ENCODE results near the gene CSH1. TPM values are rescaled to one million over a fixed set of nuclear protein-coding genes. Genes with fewer than 3 reads are reported as not detected.
"Not testable (repeated sequence)": the region's sequence is repeated elsewhere in the genome, so short reads cannot be mapped to it uniquely, and the experiment has no call there.

Gene CSH1
- total and polyA plus RNA-seq, 4 donors = not detected

- H3K9ac ChIP-seq (ENCODE audit: low read depth in 1 of 2, low read length in 2 of 2); H3K4me1 ChIP-seq (ENCODE audit: control insufficient read depth in 4 of 4, insufficient read depth in 4 of 4, low read length in 3 of 4); H3K27me3 ChIP-seq (ENCODE audit: control insufficient read depth in 4 of 4, insufficient read depth in 4 of 4, low read length in 3 of 4); DNase-seq (ENCODE audit: low spot score); H3K9me3 ChIP-seq (ENCODE audit: control insufficient read depth in 4 of 4, low read length in 3 of 4); H3K36me3 ChIP-seq (ENCODE audit: control insufficient read depth in 4 of 4, insufficient read depth in 3 of 4, low read depth in 1 of 4, low read length in 3 of 4); H3K27ac ChIP-seq (ENCODE audit: low read depth in 1 of 2, low read length in 2 of 2); H3K4me3 ChIP-seq (ENCODE audit: low read depth in 1 of 3, low read length in 3 of 3): not testable (repeated sequence)
- WGBS = 25% methylated on average over 13 of the region's 13 CpGs
- TF ChIP-seq, protein P1, sequence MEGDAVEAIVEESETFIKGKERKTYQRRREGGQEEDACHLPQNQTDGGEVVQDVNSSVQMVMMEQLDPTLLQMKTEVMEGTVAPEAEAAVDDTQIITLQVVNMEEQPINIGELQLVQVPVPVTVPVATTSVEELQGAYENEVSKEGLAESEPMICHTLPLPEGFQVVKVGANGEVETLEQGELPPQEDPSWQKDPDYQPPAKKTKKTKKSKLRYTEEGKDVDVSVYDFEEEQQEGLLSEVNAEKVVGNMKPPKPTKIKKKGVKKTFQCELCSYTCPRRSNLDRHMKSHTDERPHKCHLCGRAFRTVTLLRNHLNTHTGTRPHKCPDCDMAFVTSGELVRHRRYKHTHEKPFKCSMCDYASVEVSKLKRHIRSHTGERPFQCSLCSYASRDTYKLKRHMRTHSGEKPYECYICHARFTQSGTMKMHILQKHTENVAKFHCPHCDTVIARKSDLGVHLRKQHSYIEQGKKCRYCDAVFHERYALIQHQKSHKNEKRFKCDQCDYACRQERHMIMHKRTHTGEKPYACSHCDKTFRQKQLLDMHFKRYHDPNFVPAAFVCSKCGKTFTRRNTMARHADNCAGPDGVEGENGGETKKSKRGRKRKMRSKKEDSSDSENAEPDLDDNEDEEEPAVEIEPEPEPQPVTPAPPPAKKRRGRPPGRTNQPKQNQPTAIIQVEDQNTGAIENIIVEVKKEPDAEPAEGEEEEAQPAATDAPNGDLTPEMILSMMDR (IDR thresholded peaks at IDR 0.05; ENCODE audit: low read depth, low read length, missing input control) = peak; percentile 8
- peak in 1 of 2 donors; percentile 27 for TF ChIP-seq RAD21 (IDR thresholded peaks at IDR 0.05)
Measured at GRCh38 chr17:63889026-63889848, 7.1 kb downstream of the CSH1 start.

DNA sequence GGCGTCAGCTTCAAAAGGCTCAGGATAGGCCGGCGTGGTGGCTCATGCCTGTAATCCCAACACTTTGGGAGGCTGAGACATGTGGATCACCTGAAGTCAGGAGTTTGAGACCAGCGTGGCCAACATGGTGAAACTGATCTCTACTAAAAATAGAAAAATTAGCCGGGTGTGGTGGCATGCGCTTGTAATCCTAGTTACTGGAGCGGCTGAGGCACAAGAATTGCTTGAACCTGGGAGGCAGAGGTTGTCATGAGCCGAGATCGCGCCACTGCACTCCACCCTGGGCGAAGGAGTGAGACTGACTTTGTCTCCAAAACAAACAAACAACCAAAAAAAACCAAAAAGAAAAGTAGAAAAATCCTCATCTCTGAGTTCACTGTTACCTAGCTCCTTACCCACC is 11.3 kb downstream of the CSH1 start:
- not testable (repeated sequence) for H3K9me3 ChIP-seq (ENCODE audit: control insufficient read depth in 4 of 4, low read length in 3 of 4); DNase-seq (ENCODE audit: low spot score); H3K4me3 ChIP-seq (ENCODE audit: low read depth in 1 of 3, low read length in 3 of 3); H3K9ac ChIP-seq (ENCODE audit: low read depth in 1 of 2, low read length in 2 of 2); H3K36me3 ChIP-seq (ENCODE audit: control insufficient read depth in 4 of 4, insufficient read depth in 3 of 4, low read depth in 1 of 4, low read length in 3 of 4); H3K4me1 ChIP-seq (ENCODE audit: control insufficient read depth in 4 of 4, insufficient read depth in 4 of 4, low read length in 3 of 4); H3K27me3 ChIP-seq (ENCODE audit: control insufficient read depth in 4 of 4, insufficient read depth in 4 of 4, low read length in 3 of 4); H3K27ac ChIP-seq (ENCODE audit: low read depth in 1 of 2, low read length in 2 of 2)
- 93% methylated on average over 11 of the region's 11 CpGs for WGBS

DNA sequence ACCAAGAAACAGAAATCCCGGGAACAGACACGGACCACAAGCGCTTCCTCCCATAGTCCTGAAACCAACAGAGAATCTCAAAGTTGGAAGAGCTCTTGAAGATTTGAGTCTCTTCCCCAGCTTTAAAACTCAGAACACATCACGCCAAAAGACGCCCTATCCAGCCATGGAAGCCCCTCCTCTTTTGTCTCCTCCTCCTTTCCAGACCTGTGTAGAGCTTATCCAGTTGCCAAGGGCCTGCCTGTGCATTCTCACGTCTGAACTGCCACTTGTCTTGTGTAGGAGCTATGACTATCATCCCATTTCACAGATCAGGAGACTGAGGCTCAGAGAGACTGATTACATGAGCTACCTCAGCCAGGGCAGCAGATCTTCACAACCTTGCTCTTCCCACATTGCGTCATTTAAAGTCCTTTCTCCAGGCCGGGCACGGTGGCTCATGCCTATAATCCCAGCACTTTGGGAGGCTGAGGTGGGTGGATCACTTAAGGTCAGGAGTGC is 13.7 kb downstream of the CSH1 start:
- H3K27ac ChIP-seq (ENCODE audit: low read depth in 1 of 2, low read length in 2 of 2); H3K36me3 ChIP-seq (ENCODE audit: control insufficient read depth in 4 of 4, insufficient read depth in 3 of 4, low read depth in 1 of 4, low read length in 3 of 4); DNase-seq (ENCODE audit: low spot score); H3K27me3 ChIP-seq (ENCODE audit: control insufficient read depth in 4 of 4, insufficient read depth in 4 of 4, low read length in 3 of 4); H3K4me1 ChIP-seq (ENCODE audit: control insufficient read depth in 4 of 4, insufficient read depth in 4 of 4, low read length in 3 of 4); H3K9ac ChIP-seq (ENCODE audit: low read depth in 1 of 2, low read length in 2 of 2); H3K4me3 ChIP-seq (ENCODE audit: low read depth in 1 of 3, low read length in 3 of 3); H3K9me3 ChIP-seq (ENCODE audit: control insufficient read depth in 4 of 4, low read length in 3 of 4): not testable (repeated sequence)
- WGBS = 78% methylated on average over 9 of the region's 9 CpGs

- 36% methylated on average over 15 of the region's 15 CpGs for WGBS
- Histone ChIP-seq H3K9me3 (ENCODE audit: control insufficient read depth in 4 of 4, low read length in 3 of 4) (no peaks in the 10 kb centered on the region), H3K4me1 (ENCODE audit: control insufficient read depth in 4 of 4, insufficient read depth in 4 of 4, low read length in 3 of 4) (no peaks in the 10 kb centered on the region), H3K36me3 (ENCODE audit: control insufficient read depth in 4 of 4, insufficient read depth in 3 of 4, low read depth in 1 of 4, low read length in 3 of 4) (no peaks in the 10 kb centered on the region), H3K9ac (ENCODE audit: low read depth in 1 of 2, low read length in 2 of 2) (no peak within 1 kb of the TSS), H3K27ac (ENCODE audit: low read depth in 1 of 2, low read length in 2 of 2) (no peak within 1 kb of the TSS), H3K4me3 (ENCODE audit: low read depth in 1 of 3, low read length in 3 of 3) (no peak within 1 kb of the TSS), H3K27me3 (ENCODE audit: control insufficient read depth in 4 of 4, insufficient read depth in 4 of 4, low read length in 3 of 4) (no peaks in the 10 kb centered on the region)
- peak; percentile 64 for DNase-seq (ENCODE audit: low spot score)
- TF ChIP-seq, protein P1 (IDR thresholded peaks at IDR 0.05; ENCODE audit: low read depth, low read length, missing input control) = peak; percentile 68
- no peak for TF ChIP-seq JUND (IDR thresholded peaks at IDR 0.05)
Measured at GRCh38 chr17:63881935-63882601, 14.3 kb downstream of the CSH1 start, which contains the start of gene GH2. TSS of gene GH2 (minus strand) at chr17:63881944. CDS start at chr17:63881801, 143 bp downstream.

DNA sequence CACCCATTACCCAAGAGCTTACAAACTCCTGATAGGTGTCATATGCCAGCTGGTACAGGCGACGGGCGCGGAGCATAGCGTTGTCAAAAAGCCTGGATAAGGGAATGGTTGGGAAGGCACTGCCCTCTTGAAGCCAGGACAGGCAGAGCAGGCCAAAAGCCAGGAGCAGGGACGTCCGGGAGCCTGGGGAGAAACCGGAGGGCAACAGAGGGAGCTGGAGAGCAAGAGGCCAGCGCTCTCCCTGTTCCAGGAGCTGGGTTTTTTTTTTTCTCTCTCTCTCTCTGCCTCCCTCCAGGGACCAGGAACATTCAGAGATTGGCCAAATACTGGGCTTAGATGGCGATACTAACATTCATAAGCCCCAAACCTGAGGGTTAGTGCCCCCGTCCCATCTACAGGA is 15.0 kb downstream of the CSH1 start:
- 54% methylated on average over 11 of the region's 11 CpGs for WGBS
- H3K4me3 ChIP-seq (ENCODE audit: low read depth in 1 of 3, low read length in 3 of 3); H3K9ac ChIP-seq (ENCODE audit: low read depth in 1 of 2, low read length in 2 of 2); H3K4me1 ChIP-seq (ENCODE audit: control insufficient read depth in 4 of 4, insufficient read depth in 4 of 4, low read length in 3 of 4); H3K27ac ChIP-seq (ENCODE audit: low read depth in 1 of 2, low read length in 2 of 2); H3K27me3 ChIP-seq (ENCODE audit: control insufficient read depth in 4 of 4, insufficient read depth in 4 of 4, low read length in 3 of 4); H3K9me3 ChIP-seq (ENCODE audit: control insufficient read depth in 4 of 4, low read length in 3 of 4); DNase-seq (ENCODE audit: low spot score); H3K36me3 ChIP-seq (ENCODE audit: control insufficient read depth in 4 of 4, insufficient read depth in 3 of 4, low read depth in 1 of 4, low read length in 3 of 4): not testable (repeated sequence)

Measured in liver (tissue), 9 donors.